ENCODE results near the gene CCDC57.

CCDC57 gene

GRCh38 chr17:82234211-82235055 is 21.8 kb upstream of the CCDC57 start:
- no peak for DNase-seq

- no peak for DNase-seq
Observed at GRCh38 chr17:82232876-82233785, 20.5 kb upstream of the CCDC57 start.

- DNase-seq = no peak
Observed at GRCh38 chr17:82232322-82232820, 19.7 kb upstream of the CCDC57 start.

- no peak for DNase-seq
Observed at GRCh38 chr17:82231562-82232321, 19.1 kb upstream of the CCDC57 start.

GRCh38 chr17:82231312-82231561 is 18.6 kb upstream of the CCDC57 start:
- DNase-seq = no peak

- DNase-seq = peak in 1 of 2 experiments; percentile 33
Observed at GRCh38 chr17:82230609-82231311, 18.1 kb upstream of the CCDC57 start.

- DNase-seq = no peak
Observed at GRCh38 chr17:82229698-82230608, 17.3 kb upstream of the CCDC57 start.

- no peak for DNase-seq
Observed at GRCh38 chr17:82228842-82229697, 16.4 kb upstream of the CCDC57 start, which contains the start of gene SLC16A3. SLC16A3 (plus strand) TSS chr17:82229042; CDS start chr17:82236009, 6,967 bp downstream.

GRCh38 chr17:82228278-82228841 is 15.7 kb upstream of the CCDC57 start:
- no peak for DNase-seq

- DNase-seq = no peak
Observed at GRCh38 chr17:82227629-82228277, 15.1 kb upstream of the CCDC57 start.

- DNase-seq = no peak
Observed at GRCh38 chr17:82226809-82227628, 14.4 kb upstream of the CCDC57 start.

- no peak for DNase-seq
Observed at GRCh38 chr17:82226146-82226808, 13.6 kb upstream of the CCDC57 start.

- DNase-seq = no peak
Observed at GRCh38 chr17:82225368-82226029, 12.9 kb upstream of the CCDC57 start.

GRCh38 chr17:82224666-82225065 is 12.0 kb upstream of the CCDC57 start:
- DNase-seq = no peak

- DNase-seq = no peak
Observed at GRCh38 chr17:82223517-82223916, 10.9 kb upstream of the CCDC57 start.

GRCh38 chr17:82222816-82223215 is 10.2 kb upstream of the CCDC57 start:
- no peak for DNase-seq

GRCh38 chr17:82221341-82221902 is 8.8 kb upstream of the CCDC57 start:
- DNase-seq = no peak

Measured in NCI-H524 (cell line).